Muscle layer of duodenum (tissue), 2 donors: ENCODE measurements around the gene SMIM10L2A.
"Not testable (repeated sequence)": the region's sequence is repeated elsewhere in the genome, so short reads cannot be mapped to it uniquely, and the experiment has no call there.

ENCODE experiments used
- H3K27ac ChIP-seq: one replicate; pipeline ENCODE4 v1.7.0; 2013; ENCODE audit warnings: mild to moderate bottlenecking, low read length
- H3K27me3 ChIP-seq: one replicate; pipeline ENCODE4 v1.7.0; 2013; ENCODE audit warnings: low read depth, mild to moderate bottlenecking, control low read depth, low read length
- H3K36me3 ChIP-seq, 2 donors: one replicate each; pipeline ENCODE4 v1.7.0; 2013; ENCODE audit warnings: low read length in 2 of 2, control low read depth in 1 of 2, mild to moderate bottlenecking in 1 of 2; ENCODE audit not compliant: insufficient read depth in 2 of 2, control insufficient read depth in 1 of 2
- H3K4me1 ChIP-seq, 2 donors: one replicate each; pipeline ENCODE4 v1.7.0; 2013; ENCODE audit warnings: low read length in 2 of 2, mild to moderate bottlenecking in 2 of 2, control low read depth in 1 of 2, moderate library complexity in 1 of 2; ENCODE audit not compliant: insufficient read depth in 2 of 2, control insufficient read depth in 1 of 2
- H3K4me3 ChIP-seq, 2 donors: one replicate each; pipeline ENCODE4 v1.7.0; 2013; ENCODE audit warnings: low read length in 2 of 2, low read depth in 1 of 2, mild to moderate bottlenecking in 1 of 2
- H3K9me3 ChIP-seq, 2 donors: one replicate each; pipeline ENCODE4 v1.7.0; 2013; ENCODE audit warnings: low read length in 2 of 2, control low read depth in 1 of 2, mild to moderate bottlenecking in 1 of 2; ENCODE audit not compliant: control insufficient read depth in 1 of 2
- donor health status: healthy.

The SMIM10L2A gene

GRCh38 chrX:135423173-135423864, 1.6 kb downstream of the SMIM10L2A start:
- not testable (repeated sequence) for H3K36me3 ChIP-seq, H3K9me3 ChIP-seq, H3K27ac ChIP-seq, H3K27me3 ChIP-seq, H3K4me1 ChIP-seq, H3K4me3 ChIP-seq

GRCh38 chrX:135424469-135424868, 2.7 kb downstream of the SMIM10L2A start:
- Histone ChIP-seq H3K27ac (no peak overlapping the region), H3K36me3 (no peaks in the 10 kb centered on the region), H3K4me1 (no peaks in the 10 kb centered on the region), H3K4me3 (no peak overlapping the region), H3K9me3 (no peaks in the 10 kb centered on the region), H3K27me3 (no peaks in the 10 kb centered on the region)

GRCh38 chrX:135425026-135425965, 3.6 kb downstream of the SMIM10L2A start:
- Histone ChIP-seq H3K4me3 (no peak overlapping the region), H3K27me3 (no peaks in the 10 kb centered on the region), H3K4me1 (no peaks in the 10 kb centered on the region), H3K36me3 (no peaks in the 10 kb centered on the region), H3K27ac (no peak overlapping the region), H3K9me3 (no peaks in the 10 kb centered on the region)

- Histone ChIP-seq H3K27me3 (no peaks in the 10 kb centered on the region), H3K4me3 (no peak overlapping the region), H3K9me3 (no peaks in the 10 kb centered on the region), H3K36me3 (no peaks in the 10 kb centered on the region), H3K4me1 (no peaks in the 10 kb centered on the region), H3K27ac (no peak overlapping the region)
These were observed 7.7 kb downstream of the SMIM10L2A start for GRCh38 chrX:135429429-135429828.

GRCh38 chrX:135431886-135432285, 10.1 kb downstream of the SMIM10L2A start:
- H3K9me3 ChIP-seq: no peaks in the 10 kb centered on the region
- H3K4me1 ChIP-seq: no peaks in the 10 kb centered on the region
- no peak overlapping the region for H3K27ac ChIP-seq
- H3K4me3 ChIP-seq: no peak overlapping the region
- H3K27me3 ChIP-seq: no peaks in the 10 kb centered on the region
- no peaks in the 10 kb centered on the region for H3K36me3 ChIP-seq

GRCh38 chrX:135432453-135432852, 10.7 kb downstream of the SMIM10L2A start:
- H3K9me3 ChIP-seq: no peaks in the 10 kb centered on the region
- no peak overlapping the region for H3K27ac ChIP-seq
- no peaks in the 10 kb centered on the region for H3K27me3 ChIP-seq
- H3K4me3 ChIP-seq: no peak overlapping the region
- no peaks in the 10 kb centered on the region for H3K36me3 ChIP-seq
- no peaks in the 10 kb centered on the region for H3K4me1 ChIP-seq

- Histone ChIP-seq H3K36me3 (no peaks in the 10 kb centered on the region), H3K27ac (no peak overlapping the region), H3K27me3 (no peaks in the 10 kb centered on the region), H3K4me1 (no peaks in the 10 kb centered on the region), H3K9me3 (no peaks in the 10 kb centered on the region), H3K4me3 (no peak overlapping the region)
These were observed 11.3 kb downstream of the SMIM10L2A start for GRCh38 chrX:135432881-135433521.

GRCh38 chrX:135433531-135434257, 11.9 kb downstream of the SMIM10L2A start:
- no peak overlapping the region for H3K4me3 ChIP-seq
- H3K4me1 ChIP-seq: no peaks in the 10 kb centered on the region
- no peaks in the 10 kb centered on the region for H3K27me3 ChIP-seq

GRCh38 chrX:135434258-135435138, 12.8 kb downstream of the SMIM10L2A start:
- Histone ChIP-seq H3K4me3 (no peak overlapping the region), H3K27ac (no peak overlapping the region), H3K9me3 (no peaks in the 10 kb centered on the region), H3K36me3 (no peaks in the 10 kb centered on the region), H3K27me3 (no peaks in the 10 kb centered on the region), H3K4me1 (no peaks in the 10 kb centered on the region)

More at GRCh38 chrX:135433531-135434257, 11.9 kb downstream of the SMIM10L2A start:
- Histone ChIP-seq H3K36me3 (no peaks in the 10 kb centered on the region), H3K9me3 (no peaks in the 10 kb centered on the region), H3K27ac (no peak overlapping the region)

GRCh38 chrX:135435139-135435922, 13.6 kb downstream of the SMIM10L2A start:
- H3K27ac ChIP-seq: no peak overlapping the region
- H3K9me3 ChIP-seq: no peaks in the 10 kb centered on the region
- no peaks in the 10 kb centered on the region for H3K27me3 ChIP-seq
- H3K4me3 ChIP-seq: no peak overlapping the region
- H3K4me1 ChIP-seq: no peaks in the 10 kb centered on the region
- H3K36me3 ChIP-seq: no peaks in the 10 kb centered on the region
